ENCODE data around the gene ARHGEF7.

DNA sequence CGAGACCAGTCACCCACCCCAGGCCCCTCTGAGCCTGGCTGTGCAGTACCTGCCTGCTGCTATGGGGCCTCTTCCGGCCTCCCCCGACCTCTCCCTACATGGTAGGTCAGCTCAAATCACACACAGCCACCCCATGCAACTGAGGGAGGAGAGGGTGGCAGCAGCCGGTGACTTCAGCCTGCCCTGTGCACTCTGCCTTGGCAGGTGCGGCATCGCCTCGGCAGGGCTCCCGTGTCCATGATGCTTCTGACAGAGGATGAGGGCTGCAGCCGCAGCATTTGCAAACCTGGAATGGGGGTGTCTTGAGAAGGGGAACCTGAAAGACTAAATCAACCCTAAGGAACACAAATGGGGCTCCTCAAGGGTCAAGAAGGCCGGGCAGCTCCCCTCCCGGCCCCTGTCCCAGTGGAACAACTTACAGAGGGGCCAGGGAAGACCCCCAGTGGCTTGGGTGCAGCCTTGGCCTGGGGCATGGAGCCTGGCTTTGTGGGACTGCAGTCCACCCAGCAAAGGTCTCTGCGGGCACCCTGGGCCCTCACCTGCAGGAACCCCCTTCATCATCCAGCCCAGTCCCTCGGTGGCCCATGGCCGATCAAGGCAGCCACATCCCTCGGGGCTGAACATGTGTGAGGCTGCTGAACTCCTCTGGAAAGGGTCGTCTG, 212.0 kb downstream of the ARHGEF7 start:
- TF ChIP-seq, protein P1, sequence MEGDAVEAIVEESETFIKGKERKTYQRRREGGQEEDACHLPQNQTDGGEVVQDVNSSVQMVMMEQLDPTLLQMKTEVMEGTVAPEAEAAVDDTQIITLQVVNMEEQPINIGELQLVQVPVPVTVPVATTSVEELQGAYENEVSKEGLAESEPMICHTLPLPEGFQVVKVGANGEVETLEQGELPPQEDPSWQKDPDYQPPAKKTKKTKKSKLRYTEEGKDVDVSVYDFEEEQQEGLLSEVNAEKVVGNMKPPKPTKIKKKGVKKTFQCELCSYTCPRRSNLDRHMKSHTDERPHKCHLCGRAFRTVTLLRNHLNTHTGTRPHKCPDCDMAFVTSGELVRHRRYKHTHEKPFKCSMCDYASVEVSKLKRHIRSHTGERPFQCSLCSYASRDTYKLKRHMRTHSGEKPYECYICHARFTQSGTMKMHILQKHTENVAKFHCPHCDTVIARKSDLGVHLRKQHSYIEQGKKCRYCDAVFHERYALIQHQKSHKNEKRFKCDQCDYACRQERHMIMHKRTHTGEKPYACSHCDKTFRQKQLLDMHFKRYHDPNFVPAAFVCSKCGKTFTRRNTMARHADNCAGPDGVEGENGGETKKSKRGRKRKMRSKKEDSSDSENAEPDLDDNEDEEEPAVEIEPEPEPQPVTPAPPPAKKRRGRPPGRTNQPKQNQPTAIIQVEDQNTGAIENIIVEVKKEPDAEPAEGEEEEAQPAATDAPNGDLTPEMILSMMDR (conservative IDR thresholded peaks at IDR 0.05 in 1 of 2, IDR thresholded peaks at IDR 0.05 in 1 of 2; ENCODE audit: extremely low read depth in 1 of 2, insufficient read depth in 1 of 2, low read depth in 1 of 2, low read length in 2 of 2) = no peak
- no peak for TF ChIP-seq EZH2 (IDR thresholded peaks at IDR 0.05; ENCODE audit: borderline replicate concordance, low read length)
